ENCODE measurements around the gene STK32B.

DNA sequence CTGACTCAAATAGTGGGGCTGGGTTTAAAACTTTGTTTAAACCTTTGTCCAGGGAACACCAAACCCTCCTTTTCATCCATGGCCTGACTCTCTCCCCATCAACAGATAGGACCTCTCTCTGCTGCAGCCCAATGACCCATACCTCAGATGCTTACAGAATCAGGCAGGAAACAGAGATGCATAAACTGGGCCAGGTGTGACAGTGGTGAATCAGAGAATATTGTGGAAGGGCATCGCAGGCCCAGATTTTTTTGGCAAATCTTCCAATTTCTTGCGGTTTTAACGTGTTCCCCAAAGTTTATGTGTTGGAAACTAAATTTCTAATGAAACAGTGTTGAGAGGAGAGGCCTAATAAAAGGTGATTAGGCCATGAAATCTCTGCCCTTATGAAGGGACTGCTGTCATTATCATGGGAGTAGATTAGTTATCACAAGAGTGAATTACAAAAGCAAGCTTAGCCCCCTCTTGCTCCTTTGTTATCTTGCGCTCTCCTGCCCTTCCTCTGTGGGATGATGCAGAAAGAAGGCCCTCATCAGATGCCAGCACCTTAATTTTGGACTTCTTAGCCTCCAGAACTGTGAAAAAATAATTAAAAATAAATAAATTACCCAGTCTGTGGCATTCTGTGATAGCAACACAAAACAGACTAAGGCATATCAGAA lies 82.8 kb downstream of the STK32B start:
- no peak for TF ChIP-seq CTCF (IDR thresholded peaks at IDR 0.05)
- no peak for TF ChIP-seq EP300 (IDR thresholded peaks at IDR 0.05)
- no peak for TF ChIP-seq POLR2A (IDR thresholded peaks at IDR 0.05)

Measured in upper lobe of left lung (tissue), 4 donors.